ENCODE results near the gene GCNT2.
"Not testable (repeated sequence)": the region's sequence is repeated elsewhere in the genome, so short reads cannot be mapped to it uniquely, and the experiment has no call there.

GCNT2 gene

DNA sequence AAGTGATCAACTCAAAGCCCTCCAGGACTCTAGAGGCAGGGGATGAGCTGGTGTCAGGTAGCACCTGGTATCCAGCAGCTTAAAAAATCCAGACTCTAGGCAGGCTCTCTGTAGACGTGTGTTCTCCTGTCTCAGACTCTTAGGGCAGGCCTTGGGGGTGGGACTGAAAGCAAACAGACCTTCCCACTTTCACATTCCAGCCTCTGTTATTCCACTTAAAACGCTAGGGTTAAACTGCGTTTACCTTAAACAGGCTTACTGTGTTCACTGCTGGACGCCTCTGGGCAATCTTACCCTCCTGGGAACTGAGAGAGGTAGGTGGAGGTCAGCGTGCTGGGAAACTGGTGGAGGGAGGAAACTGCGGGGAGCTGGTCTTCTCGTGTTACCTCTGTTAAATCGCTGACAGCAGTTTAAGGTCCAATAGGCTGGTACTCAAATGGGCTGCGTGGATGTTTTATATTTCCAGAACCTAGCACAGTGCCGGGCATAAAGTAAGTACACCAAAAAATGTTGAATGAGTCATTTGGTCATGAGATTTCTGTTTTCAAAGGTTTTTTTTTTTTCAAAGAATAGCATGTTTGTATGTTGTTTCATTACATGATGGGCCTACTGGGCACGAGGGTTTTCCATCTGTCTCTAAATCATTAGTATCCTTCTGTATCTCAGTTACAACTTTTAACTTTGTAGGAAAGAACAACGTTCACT lies at the start of gene GCNT2:
TSS of gene GCNT2 (plus strand) at position 248 of the 705 bp plus-strand sequence. CDS start 7,561 bp downstream, outside the sequence.
- no peak for DNase-seq (ENCODE audit: low read depth in 2 of 2)

DNA sequence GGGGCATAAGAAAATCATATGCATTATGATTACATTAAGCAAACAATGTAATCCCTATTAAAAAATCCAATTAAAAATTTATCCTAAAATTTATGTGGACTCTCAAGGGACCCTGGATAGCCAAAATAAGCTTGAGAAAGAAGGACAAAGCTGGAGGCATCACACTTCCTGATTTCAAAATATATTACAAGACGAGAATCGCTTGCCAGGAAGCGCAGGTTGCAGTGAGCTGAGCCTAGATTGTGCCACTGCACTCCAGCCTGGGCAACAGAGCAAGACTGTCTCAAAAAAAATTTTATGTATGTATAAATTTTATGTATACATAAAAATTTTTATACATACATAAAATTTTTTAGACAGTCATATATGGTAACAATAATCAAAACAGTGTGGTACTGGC lies 48.5 kb upstream of the GCNT2 start:
- no peak for DNase-seq (ENCODE audit: low read depth in 2 of 2)

DNA sequence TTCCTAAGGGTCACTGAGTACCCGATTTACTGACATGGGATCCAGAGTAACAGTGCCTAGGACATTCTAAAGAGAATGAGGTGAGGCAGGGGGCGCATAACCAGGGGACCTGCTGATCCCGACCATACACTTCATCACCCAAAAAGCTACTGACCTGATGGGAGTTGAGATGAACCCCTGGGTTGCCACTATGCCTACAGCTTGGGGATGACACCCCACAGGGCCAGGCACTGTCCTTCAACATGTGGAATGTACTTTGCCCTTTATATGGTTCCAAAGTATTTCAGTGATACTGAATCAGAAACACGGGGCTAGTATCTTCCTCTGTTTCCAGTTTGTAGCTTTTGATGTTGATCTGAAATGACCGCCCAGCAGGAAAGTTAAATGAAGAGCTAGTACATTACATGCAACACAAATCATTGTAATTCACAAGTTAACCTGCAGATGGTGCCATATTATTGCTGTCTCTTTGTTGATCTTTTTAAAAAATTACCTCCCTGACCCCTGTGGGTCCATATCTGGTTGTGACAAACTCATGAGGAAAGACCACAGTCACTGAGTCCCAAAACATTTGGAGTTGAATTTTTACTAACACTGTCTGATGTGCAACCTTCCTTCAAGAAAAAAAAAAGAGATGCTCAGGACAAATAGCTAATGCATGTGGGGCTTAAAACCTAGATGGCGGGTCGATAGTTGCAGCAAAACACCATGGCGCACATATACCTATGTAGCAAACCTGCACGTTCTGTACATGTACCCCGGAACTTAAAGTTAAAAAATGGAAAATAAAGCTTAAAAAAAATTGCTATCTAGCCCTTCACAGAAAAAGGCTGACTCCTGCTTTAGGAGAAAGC lies 42.7 kb upstream of the GCNT2 start:
- DNase-seq (ENCODE audit: low read depth in 2 of 2), result no peak

DNA sequence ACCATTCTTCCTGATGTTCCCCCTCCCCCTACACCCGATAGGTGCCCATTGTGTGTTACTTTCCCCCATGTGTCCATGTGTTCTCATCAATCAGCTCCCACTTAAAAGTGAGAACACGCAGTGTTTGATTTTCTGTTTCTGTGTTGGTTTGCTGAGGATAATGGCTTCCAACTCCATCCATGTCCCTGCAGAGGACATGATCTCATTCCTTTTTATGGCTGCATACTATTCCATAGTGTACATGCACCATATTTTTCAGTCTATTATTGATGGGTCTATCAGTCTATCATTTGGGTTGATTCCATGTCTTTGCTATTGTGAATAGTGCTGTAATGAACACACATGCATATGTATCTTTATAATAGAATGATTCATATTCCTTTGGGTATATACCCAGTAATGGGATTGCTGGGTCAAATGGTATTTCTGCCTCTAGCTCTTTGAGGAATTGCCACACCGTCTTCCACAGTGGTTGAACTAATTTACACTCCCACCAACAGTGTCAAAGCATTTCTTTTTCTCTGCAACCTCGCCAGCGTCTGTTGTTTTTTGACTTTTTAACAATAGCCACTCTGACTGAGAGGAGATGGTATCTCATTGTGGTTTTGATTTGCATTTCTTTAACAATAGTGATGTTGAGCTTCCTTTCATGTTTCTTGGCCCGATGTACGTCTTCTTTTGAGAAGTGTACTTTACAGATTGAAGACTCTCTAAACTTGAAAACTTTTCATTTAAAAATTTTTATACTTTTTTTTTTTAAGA lies 41.0 kb upstream of the GCNT2 start:
- no peak for DNase-seq (ENCODE audit: low read depth in 2 of 2)

DNA sequence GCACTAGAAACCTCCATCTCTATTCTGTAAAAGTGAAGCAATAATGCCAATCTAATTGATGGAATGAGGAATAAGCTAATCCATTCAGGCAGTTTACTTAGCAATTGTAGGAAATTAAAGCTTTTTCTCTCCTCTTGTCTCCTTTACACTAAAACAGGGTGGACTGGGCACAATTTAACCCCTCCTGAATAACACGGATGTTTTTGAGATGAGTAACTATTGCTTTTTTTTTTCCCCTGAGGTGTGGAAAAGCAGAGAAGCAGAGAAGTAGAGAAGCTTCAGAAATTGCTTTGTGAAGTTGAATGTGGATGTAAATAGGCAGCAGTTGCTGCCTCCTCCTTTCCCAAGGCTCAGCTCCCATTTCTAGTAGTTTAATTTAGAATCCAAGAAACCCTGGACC lies 40.0 kb upstream of the GCNT2 start:
- no peak for DNase-seq (ENCODE audit: low read depth in 2 of 2)

DNA sequence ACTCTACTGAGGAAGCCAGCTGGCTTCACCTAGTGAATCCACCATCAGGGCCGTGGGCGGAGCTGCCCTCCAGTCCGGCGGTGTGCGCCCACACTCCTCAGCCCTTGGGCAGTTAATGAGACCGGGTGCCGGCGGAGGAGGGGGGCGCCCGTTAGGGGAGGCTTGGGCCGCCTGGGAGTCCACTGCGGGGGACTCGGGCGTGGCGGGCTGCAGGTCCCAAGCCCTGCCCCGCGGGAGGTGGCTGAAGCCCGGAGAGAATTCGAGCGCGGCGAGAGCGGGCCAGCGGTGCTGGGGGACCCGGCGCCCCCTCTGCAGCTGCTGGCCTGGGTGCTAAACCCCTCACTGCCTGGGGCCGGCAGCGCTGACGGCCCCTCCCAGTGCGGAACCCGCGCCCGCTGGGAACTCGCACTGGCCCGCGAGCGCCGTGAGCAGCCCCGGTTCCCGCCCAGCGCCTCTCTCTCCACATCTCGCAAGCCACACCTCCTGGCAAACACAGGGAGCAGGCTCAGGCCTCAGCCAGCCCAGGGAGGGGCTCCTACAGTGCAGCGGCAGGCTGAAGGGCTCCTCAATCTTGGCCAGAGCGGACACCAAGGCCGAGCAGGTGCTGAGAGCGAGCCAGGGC lies 38.4 kb upstream of the GCNT2 start:
- no peak for DNase-seq (ENCODE audit: low read depth in 2 of 2)

DNA sequence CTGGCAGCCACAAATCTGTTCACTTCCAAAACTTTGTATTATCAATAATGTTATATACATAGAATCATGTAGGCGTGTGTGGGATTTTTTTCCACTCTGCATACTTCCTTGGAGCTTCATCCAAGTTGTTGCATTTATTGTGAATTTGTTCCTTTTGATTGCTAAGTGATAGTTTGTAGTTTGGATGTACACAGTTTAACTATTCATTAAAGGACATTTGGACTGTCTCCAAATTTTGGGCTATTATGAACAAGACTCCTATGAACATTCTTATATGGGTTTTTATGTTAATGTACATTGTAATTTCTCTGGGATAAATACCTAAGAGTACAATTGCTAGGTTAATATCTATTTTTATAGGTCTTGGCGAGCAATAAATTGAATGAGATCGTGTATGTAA lies 36.2 kb upstream of the GCNT2 start:
- no peak for DNase-seq (ENCODE audit: low read depth in 2 of 2)

DNA sequence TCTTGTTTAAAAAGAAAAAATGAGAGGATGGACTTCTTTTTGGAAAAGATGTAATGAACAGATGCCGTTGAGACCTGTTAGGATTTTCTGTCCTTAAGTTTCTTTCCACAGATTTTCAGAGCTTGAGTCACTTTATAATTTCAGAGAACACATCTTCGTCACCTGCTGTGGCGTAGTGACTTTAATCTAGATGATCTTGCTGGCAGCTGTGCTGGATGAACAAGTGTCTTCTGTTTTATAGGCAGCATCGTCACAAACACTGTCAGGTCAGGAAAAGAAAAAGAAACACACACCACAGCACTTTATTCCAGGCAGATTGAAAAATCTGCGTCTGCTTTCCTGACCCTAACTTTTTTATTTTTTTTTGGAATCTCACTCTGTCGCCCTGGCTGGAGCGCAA lies 35.7 kb upstream of the GCNT2 start:
- DNase-seq (ENCODE audit: low read depth in 2 of 2), result no peak

DNA sequence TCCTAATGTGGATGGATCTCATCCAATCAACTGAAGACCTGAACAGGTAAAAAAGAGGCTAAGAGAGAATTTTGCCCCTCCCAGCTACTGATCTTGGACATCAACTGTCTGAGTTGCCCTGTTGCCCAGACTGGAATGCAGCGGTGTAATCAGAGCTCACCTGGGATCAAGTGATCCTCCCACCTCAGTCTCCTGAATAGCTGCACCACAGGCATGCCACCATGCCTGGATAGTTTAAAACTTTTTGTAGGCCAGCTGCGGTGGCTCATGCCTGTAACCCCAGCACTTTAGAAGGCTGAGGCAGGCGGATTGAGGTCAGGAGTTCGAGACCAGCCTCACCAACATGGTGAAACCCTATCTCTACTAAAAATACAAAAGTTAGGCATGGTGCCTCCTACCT lies 34.9 kb upstream of the GCNT2 start:
- no peak for DNase-seq (ENCODE audit: low read depth in 2 of 2)

DNA sequence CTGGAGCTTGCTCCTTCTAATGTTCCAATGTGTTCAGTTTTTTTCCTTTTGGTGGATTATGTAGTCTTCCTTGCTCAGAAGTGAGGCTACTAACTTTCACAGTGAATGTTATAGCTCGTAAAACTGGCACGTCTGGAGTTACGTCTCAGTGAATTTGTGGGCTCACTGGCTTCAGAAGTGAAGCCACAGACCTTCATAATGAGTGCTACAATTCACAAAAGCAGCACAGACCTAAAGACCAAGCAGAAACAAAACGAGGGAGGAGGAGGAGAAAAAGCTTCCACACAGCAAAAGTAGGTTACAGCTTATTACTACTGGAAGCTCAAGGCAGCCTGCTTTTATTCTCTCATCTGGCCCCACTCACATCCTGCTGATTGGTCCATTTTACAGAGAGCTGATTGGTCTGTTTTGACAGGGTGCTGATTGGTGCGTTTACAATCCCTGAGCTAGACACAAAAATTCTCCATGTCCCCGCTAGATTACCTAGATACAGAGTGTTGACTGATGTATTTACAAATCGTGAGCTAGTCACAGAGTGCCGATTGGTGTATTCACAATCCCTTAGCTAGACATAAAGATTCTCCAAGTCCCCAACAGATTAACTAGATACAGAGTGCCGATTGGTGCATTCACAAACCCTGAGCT lies 34.1 kb upstream of the GCNT2 start:
- not testable (repeated sequence) for DNase-seq (ENCODE audit: low read depth in 2 of 2)

DNA sequence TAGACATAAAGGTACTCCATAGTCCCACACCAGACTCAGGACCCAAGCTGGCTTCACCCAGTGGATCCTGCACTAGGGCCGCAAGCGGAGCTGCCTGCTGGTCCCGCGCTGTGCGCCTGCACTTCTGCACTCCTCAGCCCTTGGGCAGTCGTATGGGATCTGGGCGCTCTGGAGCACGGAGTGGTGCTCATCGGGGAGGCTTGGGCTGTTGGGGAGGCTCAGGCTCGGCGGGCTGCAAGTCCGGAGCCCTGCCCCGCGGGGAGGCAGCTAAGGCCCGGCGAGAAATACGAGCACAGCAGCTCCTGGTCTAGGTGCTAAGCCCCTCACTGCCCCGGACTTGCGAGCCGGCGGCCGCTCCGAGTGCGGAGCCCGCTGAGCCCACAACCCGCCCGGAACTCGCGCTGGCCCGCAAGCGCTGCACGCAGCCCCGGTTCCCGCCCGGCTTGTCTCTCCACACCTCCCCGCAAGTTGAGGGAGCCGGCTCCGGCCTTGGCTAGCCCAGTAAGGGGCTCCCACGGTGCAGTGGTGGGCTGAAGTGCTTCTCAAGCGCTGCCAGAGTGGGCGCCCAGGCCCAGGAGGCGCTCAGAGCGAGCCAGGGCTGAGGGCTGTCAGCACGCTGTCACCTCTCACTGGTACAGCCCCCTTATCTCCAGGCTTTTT lies 33.4 kb upstream of the GCNT2 start:
- DNase-seq (ENCODE audit: low read depth in 2 of 2), result no peak

DNA sequence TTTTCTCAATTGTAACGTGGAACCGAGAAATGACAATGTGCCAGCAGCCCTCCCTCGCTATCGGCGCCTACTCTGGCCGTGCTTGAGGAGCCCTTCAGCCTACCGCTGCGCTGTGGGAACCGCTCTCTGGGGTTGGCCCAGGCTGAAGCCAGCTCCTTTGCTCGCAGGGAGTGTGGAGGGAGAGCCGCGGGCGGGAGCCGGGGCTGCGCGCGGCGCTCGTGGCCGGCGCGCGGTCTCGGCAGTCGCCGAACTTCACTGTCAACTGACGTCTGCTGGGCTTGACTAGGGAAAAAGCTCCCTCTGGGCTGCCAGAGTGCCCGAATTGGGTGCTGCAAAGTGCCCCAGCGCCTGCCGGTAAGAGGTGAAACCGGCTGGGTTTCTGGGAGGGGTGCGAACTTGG lies 29.7 kb upstream of the GCNT2 start:
- DNase-seq (ENCODE audit: low read depth in 2 of 2), result no peak

DNA sequence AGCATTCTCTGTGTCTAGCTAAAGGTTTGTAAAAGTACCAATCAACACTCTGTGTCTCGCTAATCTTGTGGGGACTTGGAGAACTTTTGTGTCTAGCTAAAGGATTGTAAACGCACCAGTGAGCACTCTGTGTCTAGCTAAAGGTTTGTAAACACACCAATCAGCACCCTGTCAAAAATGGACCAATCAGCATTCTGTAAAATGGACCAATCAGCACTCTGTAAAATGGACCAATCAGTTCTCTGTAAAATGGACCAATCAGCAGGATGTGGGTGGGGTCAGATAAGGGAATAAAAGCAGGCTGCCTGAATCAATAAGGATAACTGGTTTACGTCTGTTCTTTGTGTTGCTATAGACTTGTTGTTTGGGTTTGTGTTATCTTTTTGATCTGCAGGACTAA lies 29.2 kb upstream of the GCNT2 start:
- DNase-seq (ENCODE audit: low read depth in 2 of 2), result not testable (repeated sequence)

DNA sequence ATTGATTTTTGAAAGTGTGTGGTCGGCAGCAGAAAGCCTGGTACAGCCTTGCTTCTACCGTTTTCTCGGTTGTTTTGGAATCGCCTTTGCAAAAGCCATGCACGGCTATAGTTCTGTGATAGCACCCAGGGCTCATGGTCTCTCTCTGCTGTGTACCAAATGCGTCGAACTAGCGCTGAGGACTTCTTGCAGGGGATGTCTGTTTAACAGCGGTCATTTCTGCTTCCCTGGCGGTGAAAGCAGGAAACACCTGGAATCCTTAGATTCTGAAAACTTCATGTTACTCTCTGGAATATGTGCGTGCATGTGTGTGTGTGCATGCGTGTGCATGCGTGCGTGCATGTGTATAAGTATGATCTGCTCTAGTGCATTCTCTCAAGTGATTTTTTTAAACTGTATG lies 26.1 kb upstream of the GCNT2 start:
- DNase-seq (ENCODE audit: low read depth in 2 of 2), result no peak

DNA sequence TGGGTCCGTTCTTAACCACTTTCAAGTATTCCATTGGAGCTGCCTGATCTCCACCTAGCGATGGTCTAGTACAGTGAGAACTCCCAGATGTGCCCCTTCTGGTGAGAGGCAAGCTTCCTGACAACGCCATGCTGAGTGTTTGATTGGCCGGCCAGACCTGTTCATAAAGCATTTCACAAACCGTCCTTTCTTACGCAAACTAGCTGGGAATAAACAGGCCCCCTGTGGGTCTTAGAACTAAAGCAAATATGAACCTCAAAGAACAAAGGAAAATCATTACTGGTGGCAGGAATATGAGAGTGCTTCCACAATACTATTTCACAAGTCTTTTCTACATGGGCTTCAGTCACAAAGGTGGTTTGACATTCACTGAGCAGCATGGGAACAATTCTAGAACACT lies 15.6 kb upstream of the GCNT2 start:
- DNase-seq (ENCODE audit: low read depth in 2 of 2), result no peak

DNA sequence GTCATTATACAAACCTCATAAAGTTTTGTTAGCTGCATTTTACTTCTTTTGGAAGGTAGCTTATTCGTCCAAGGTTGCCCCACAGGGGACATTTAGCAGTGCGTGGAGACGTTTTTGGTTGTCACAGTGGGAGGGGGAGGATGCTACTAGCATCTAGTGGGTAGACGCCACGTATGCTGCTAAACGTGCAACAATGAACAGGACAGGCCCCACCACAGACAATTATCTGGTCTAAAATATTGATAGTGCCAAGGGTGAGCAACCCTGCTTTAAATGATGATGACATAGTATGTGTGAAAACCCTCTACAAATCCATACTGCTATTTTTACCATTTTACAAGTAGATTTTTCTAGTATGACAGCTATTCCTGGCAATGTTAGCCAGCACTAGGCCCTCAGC lies 13.9 kb upstream of the GCNT2 start:
- no peak for DNase-seq (ENCODE audit: low read depth in 2 of 2)

DNA sequence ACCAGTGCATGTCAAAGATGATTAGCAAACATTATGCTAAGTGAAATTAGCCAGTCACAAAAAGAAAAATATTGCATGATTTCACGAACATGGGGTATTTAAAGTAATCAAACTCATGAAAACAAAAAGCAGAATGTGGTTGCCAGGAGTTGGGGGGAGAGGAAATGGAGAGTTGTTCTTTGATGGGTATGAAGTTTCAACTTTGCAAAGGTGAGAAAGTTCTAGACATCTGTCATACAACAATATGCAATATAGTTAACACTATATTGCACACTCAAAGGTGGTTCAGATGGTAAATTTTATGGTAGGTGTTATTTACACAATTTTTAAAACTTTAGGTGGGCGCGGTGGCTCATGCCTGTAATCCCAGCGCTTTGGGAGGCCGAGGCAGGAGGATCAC lies 13.4 kb upstream of the GCNT2 start:
- no peak for DNase-seq (ENCODE audit: low read depth in 2 of 2)

DNA sequence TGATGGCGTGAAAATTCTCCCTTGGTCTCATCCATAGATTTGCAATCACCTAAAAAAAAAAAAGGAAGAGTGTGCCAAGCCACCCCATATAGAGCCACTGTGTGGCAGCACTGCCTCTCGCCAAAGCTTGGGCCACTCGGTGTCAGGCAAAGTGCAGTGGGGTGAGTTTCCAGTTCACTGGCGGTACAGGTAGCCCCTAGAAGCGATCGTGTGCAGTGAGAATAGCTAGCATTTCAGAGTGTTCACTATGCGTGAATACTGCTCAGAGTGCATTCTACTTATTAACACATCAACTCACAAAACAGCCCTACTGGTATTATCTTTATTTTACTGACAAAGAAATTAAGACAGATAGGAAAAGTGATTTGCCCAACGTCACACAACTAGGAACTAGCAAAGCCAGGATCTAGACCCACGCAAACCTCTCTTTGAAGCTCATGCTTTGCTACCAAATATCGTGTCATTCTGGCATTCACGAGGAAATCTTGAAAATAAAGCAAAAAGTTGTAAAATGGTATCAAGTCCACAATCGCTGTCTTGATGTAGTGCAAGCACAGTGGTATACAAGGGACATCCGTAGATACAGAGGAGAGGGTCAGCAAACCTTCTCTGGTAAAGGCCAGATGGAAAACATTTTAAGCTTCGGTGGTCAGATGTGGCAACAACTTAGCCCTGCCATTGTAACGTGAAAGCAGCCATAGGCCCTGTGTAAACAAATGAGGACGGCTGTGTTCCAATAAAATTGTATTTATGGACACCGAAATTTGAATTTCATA lies 10.4 kb upstream of the GCNT2 start:
- no peak for DNase-seq (ENCODE audit: low read depth in 2 of 2)

DNA sequence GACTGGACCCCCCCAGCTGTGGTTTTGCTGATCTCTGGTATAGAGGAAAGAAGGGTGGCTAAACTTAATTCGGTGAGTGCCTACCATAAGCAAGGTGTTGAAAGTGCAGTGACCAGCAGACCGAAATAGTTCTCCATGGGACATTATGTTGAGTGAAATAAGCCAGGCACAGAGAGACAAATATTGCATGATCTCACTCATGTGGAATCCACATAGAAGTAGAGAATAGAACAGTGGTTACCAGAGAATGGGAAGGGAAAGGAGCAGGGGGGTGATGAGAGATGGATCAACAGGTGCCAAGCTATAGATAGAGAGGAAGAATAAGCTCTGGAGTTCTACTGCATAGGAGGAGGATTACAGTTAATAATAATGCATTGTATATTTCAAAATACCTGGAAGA lies 9.7 kb upstream of the GCNT2 start:
- DNase-seq (ENCODE audit: low read depth in 2 of 2), result no peak

DNA sequence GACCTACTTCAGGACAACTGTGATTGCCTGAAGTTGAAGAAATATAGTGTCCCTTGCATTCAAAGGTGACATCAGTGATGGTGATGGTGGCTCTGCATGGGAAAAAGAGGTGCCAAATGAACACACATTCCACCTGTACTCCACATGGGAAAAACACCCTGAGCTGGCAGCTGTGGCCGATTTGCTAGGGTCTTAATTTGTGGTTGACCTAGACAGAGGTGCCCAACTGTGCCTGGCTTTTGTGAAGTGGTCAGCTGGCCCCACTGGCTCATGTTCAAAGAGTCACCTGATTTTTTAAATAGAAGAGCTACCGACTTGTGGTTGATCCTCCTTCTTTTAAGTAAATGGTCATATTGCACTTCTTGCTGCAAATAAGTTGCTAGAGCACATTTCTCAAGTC lies 7.6 kb upstream of the GCNT2 start:
- DNase-seq (ENCODE audit: low read depth in 2 of 2), result no peak
